T-helper 17 cell (primary cell): ENCODE results near the gene PIGU. TPM values are rescaled to one million over a fixed set of nuclear protein-coding genes. Genes with fewer than 3 reads are reported as not detected.

Experiments
- ATAC-seq: fragments of 150-1000 bp; cut with Tn5 transposase; 2 replicates; pipeline ENCODE4 v1.10.0; 2021; ENCODE audit warnings: mild to moderate bottlenecking, moderate library complexity
- DNase-seq, 3 donors: peaks; one replicate each; pipeline versions ENCODE4 v3.0.0 to v3.0.0-alpha.2; 2020 to 2021
- H3K9me3 ChIP-seq: one replicate; pipeline ENCODE4 v1.7.0; 2013; ENCODE audit warnings: low read length, mild to moderate bottlenecking; ENCODE audit not compliant: control insufficient read depth, poor library complexity, severe bottlenecking
- H3K27ac Mint-ChIP-seq: one replicate; pipeline ENCODE4 v1.8.0; 2022; ENCODE audit warnings: mild to moderate bottlenecking, moderate library complexity, mixed read lengths
- H3K27me3 Mint-ChIP-seq: one replicate; pipeline ENCODE4 v1.8.0; 2022; ENCODE audit warnings: mixed read lengths
- H3K36me3 Mint-ChIP-seq: one replicate; pipeline ENCODE4 v1.8.0; 2022; ENCODE audit warnings: low read depth, mixed read lengths
- H3K4me1 Mint-ChIP-seq: one replicate; pipeline ENCODE4 v1.8.0; 2022; ENCODE audit warnings: mild to moderate bottlenecking, mixed read lengths
- H3K4me3 Mint-ChIP-seq: one replicate; pipeline ENCODE4 v1.8.0; 2022; ENCODE audit warnings: mild to moderate bottlenecking, moderate library complexity, mixed read lengths
- total RNA-seq, 4 donors: library from RNA in 2 of 4; stranded (reverse) in 2 of 4; gene quantifications; one replicate each; pipeline ENCODE4 v1.2.3 and lab custom pipeline; 2022 to 2026

The PIGU gene
- total RNA-seq, 2 donors from 2014 or later, result 8.4 to 10.2 TPM

DNA sequence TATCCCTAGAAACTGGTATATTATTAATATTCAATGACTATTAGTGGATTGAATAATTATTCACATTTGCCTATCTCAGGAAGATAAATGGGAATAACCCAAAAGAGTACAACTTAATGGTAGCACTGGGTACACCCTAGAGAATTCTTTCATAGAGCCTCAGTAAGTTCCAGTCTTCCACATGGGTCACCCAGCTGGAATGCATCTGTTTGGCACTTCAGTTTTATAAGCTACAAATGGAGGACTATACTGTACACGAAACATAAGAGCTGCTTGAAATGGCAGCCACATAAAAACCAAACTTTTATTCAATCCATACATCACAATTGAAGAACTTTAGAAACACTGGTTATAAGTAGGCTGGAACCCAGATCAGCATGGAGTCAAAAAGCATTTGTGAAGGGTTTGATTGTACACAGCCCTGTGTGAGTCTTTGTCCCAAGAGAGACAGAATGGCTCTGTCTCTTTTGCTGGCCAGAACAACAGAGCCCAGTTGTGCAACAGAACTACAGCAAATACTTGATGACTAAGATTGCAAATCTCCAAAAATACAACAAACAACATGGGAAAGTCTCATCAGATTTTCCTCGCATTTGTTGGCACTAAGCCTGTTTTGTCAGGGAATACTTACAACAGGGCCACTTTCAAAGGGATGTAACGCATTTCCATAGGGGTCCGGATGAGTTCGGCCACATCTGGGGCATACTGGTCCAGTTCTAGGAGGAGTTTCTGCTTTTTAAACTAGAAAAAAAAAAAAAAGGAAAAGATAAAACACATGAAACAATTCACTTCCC, 39.5 kb downstream of the PIGU start:
- no peaks in the 10 kb centered on the region for H3K9me3 ChIP-seq

DNA sequence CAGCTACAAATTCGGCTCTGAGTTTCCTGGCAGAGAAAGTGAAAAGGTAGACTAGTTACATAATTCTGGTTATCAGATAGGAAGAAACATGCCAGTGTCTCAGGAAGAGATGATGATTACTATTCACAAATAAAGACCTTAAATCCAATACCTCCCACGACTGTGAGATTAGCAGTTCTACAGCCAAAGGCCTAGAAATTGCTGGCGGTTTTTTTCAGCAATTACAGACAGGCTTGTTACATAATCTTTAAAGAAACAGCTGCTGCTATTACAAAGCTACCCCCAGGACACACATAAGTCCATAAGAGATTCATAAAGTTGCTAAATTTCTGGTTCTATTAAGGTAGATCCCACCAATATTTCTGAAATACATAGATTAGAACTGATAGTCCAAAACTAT, 40.2 kb downstream of the PIGU start:
- no peak overlapping the region for H3K27ac Mint-ChIP-seq
- H3K9me3 ChIP-seq, result no peaks in the 10 kb centered on the region
- ATAC-seq, result no peak
- H3K27me3 Mint-ChIP-seq, result no peaks in the 10 kb centered on the region
- DNase-seq, result no peak
- no peak overlapping the region for H3K4me3 Mint-ChIP-seq
- peaks cover 6% of the 10 kb centered on the region for H3K4me1 Mint-ChIP-seq
- peaks cover 13% of the 10 kb centered on the region for H3K36me3 Mint-ChIP-seq

More for the DNA sequence above, 39.5 kb downstream of the PIGU start:
- Mint-ChIP-seq H3K27me3 (no peaks in the 10 kb centered on the region), H3K4me1 (peaks cover 6% of the 10 kb centered on the region), H3K27ac (no peak overlapping the region), H3K4me3 (no peak overlapping the region), H3K36me3 (peaks cover 12% of the 10 kb centered on the region)
- DNase-seq (no peak), ATAC-seq (no peak)

DNA sequence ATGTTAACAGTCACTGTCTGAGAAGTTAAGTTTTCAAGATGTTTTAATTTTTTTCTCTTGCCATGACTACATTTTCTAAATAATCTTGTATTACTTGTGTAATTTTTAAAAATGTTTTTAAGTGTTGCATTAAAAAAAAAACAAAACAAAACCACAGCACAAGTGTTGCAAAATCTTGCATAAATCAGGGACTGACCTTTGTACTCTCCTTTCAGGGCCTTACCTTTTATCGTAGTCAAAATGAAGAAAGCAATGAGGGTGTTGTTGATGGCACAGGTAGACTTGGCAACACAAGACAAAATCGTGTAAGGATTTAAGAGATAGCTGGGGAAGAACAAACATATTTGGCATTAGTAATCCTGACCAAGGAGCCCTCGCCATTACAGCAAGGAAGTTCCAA, 42.5 kb downstream of the PIGU start:
- Mint-ChIP-seq H3K27ac (no peak overlapping the region), H3K4me3 (no peak overlapping the region), H3K4me1 (peaks cover 6% of the 10 kb centered on the region), H3K36me3 (peaks cover 13% of the 10 kb centered on the region), H3K27me3 (no peaks in the 10 kb centered on the region)
- DNase-seq (no peak), ATAC-seq (no peak)
- no peaks in the 10 kb centered on the region for H3K9me3 ChIP-seq

DNA sequence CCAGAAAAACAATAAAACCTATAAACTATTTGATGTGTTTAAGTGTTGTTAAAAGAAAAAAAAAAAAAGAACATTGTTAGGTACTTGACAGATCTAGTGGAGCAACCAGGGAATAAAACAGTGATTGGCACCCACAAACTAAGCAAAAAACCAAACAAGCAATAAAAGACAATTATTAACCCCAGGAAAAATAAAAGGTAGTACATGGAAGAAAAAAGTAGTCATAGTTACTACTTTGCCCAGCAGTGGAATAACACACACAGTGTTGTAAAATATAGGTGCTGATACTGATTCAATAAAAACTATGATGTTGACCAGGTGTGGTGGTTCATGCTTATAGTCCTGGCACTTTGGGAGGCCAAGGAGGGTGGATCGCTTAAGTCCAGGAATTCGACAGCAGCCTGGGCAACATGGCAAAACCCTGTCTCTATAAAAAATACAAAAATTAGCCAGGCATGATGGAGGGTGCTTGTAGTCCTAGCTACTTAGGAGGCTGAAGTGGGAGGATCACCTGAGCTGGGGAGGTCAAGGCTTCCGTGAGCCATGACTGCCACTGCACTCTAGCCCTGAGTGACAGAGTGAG, 43.9 kb downstream of the PIGU start:
- H3K9me3 ChIP-seq, result no peaks in the 10 kb centered on the region
- no peak for DNase-seq
- H3K4me1 Mint-ChIP-seq, result peaks cover 4% of the 10 kb centered on the region
- H3K36me3 Mint-ChIP-seq, result peaks cover 8% of the 10 kb centered on the region
- no peak overlapping the region for H3K4me3 Mint-ChIP-seq
- no peak overlapping the region for H3K27ac Mint-ChIP-seq
- no peak for ATAC-seq
- no peaks in the 10 kb centered on the region for H3K27me3 Mint-ChIP-seq

DNA sequence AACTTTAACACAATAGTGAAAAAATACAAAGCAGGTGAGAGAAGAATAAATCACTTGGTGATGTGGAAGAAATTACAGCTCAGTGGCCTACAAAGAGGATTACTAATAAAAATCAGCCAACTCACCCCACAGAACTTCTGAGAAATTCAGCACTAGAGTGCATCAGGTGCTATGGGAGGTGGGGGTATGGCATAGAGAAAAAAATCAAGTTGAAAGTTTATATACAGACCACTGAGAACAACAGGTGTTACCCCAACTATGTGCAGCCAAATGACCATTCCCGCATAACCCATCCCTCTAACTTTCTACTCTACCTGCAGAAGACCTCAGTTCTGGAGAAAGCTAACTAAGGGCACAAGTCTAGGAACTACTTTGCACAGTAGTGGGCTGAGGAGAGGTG, 47.0 kb downstream of the PIGU start:
- peaks cover 4% of the 10 kb centered on the region for H3K4me1 Mint-ChIP-seq
- no peak overlapping the region for H3K4me3 Mint-ChIP-seq
- H3K27me3 Mint-ChIP-seq, result no peaks in the 10 kb centered on the region
- ATAC-seq, result no peak
- no peak for DNase-seq
- peaks cover 6% of the 10 kb centered on the region for H3K36me3 Mint-ChIP-seq
- H3K9me3 ChIP-seq, result no peaks in the 10 kb centered on the region
- H3K27ac Mint-ChIP-seq, result no peak overlapping the region

DNA sequence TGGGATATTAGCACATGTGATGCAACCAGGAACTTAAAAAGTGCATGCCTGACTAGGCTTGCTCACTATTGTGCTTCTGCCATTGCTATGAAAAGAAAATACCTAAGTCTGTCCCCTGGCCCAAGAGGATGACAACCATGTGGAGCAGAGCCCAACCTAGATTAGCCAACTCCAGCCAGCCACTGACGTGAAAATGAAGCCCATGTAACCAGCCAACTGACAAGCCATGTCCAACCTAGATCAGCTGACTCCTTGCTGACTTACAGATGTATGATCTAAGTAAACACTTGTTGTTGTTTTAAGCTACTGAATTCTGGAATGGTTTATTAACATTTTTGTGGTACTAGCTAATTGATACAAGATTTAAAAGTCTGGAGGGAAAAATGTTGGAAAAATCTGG, 47.5 kb downstream of the PIGU start:
- H3K27me3 Mint-ChIP-seq, result no peaks in the 10 kb centered on the region
- no peak overlapping the region for H3K4me3 Mint-ChIP-seq
- H3K4me1 Mint-ChIP-seq, result peaks cover 4% of the 10 kb centered on the region
- no peak overlapping the region for H3K27ac Mint-ChIP-seq
- H3K9me3 ChIP-seq, result no peaks in the 10 kb centered on the region
- DNase-seq (no peak), ATAC-seq (no peak)
- H3K36me3 Mint-ChIP-seq, result peaks cover 6% of the 10 kb centered on the region

DNA sequence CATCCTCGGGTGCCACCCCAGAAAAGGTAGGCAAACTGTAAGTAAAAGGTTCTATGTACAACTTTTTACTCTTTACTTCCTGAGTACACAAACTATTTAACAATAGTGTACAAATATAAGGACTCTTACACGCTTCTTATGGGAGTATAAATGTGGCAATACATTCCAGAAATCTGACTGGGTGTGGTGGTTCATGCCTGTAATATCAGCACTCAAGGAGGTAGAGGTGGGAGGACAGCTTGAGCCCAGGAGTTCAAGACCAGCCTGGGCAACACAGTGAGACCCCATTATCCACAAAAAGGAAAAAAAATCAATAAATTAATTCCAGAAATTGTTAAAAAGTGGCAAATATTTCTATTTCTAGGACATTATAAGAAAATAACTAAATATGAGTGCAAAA, 48.9 kb downstream of the PIGU start:
- H3K4me3 Mint-ChIP-seq, result no peak overlapping the region
- H3K4me1 Mint-ChIP-seq, result peaks cover 5% of the 10 kb centered on the region
- peaks cover 2% of the 10 kb centered on the region for H3K36me3 Mint-ChIP-seq
- DNase-seq (no peak), ATAC-seq (no peak)
- H3K9me3 ChIP-seq, result no peaks in the 10 kb centered on the region
- H3K27ac Mint-ChIP-seq, result no peak overlapping the region
- H3K27me3 Mint-ChIP-seq, result no peaks in the 10 kb centered on the region

DNA sequence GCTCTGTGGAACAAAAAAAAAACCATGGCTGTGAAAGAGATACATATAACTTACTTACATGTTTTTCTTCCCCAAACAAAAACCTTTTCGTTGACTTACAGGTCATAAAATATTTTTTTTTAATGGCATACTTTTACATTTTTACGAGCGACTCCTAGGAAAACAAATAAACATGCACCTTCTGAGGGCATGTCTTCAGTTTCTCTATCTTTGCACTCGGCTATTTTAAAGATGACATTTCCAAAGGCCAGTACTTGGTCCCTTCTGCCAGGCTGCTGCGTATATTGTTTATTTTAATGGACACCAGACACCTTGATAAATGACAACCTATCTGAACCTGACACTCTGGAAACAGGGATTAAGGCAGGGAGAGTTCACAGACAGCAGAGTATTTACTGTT, 49.4 kb downstream of the PIGU start:
- H3K27ac Mint-ChIP-seq, result no peak overlapping the region
- ATAC-seq, result no peak

DNA sequence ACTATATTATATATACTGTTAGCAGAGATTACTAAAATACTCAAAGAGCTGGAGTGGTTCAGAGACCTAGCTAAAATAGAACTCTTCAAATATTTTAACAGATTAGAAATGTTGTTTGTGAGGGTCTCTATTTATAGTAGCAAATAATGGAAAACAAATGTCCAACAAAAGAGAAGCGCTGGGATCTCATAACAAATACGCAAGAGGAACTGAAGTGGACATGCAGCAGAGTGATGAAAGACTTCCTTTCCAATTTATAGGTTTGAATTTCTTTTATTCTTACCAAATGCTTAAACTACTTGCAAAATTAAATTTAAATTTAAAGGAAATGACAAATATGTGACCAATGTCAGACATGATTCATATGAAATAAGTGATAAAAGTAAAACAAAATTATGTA, 49.9 kb downstream of the PIGU start:
- H3K9me3 ChIP-seq, result no peaks in the 10 kb centered on the region
- no peak for DNase-seq
- no peaks in the 10 kb centered on the region for H3K27me3 Mint-ChIP-seq
- H3K4me1 Mint-ChIP-seq, result peaks cover 4% of the 10 kb centered on the region
- no peaks in the 10 kb centered on the region for H3K36me3 Mint-ChIP-seq
- no peak overlapping the region for H3K27ac Mint-ChIP-seq
- H3K4me3 Mint-ChIP-seq, result no peak overlapping the region
- ATAC-seq, result no peak

More for the DNA sequence above, 49.4 kb downstream of the PIGU start:
- H3K27me3 Mint-ChIP-seq, result no peaks in the 10 kb centered on the region
- H3K4me3 Mint-ChIP-seq, result no peak overlapping the region
- no peak for DNase-seq
- H3K36me3 Mint-ChIP-seq, result peaks cover under 1% of the 10 kb centered on the region
- H3K9me3 ChIP-seq, result no peaks in the 10 kb centered on the region
- H3K4me1 Mint-ChIP-seq, result peaks cover 5% of the 10 kb centered on the region

DNA sequence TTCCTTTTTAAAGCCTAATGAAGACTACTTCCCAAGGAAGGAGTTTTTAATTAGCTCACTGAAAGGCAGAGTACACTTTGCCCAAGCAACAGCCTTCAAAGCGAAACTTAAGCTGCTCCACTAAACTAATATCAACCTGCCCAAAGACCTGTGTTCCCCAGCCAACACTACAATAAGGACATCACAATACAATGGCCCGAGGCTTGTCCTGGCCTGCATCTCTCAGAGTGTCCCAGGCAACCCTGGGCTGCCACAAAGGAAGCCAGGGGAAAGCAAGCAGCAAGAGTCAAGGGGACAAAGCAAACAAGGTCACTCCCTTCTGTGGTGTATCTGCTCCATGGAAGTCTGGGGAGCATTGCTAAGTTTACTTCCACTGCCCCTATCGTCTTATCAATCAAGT, 52.3 kb downstream of the PIGU start:
- DNase-seq (no peak), ATAC-seq (no peak)
- Mint-ChIP-seq H3K27ac (no peak overlapping the region), H3K4me3 (no peak overlapping the region), H3K36me3 (peaks cover 12% of the 10 kb centered on the region), H3K4me1 (peaks cover 18% of the 10 kb centered on the region), H3K27me3 (no peaks in the 10 kb centered on the region)
- no peaks in the 10 kb centered on the region for H3K9me3 ChIP-seq

DNA sequence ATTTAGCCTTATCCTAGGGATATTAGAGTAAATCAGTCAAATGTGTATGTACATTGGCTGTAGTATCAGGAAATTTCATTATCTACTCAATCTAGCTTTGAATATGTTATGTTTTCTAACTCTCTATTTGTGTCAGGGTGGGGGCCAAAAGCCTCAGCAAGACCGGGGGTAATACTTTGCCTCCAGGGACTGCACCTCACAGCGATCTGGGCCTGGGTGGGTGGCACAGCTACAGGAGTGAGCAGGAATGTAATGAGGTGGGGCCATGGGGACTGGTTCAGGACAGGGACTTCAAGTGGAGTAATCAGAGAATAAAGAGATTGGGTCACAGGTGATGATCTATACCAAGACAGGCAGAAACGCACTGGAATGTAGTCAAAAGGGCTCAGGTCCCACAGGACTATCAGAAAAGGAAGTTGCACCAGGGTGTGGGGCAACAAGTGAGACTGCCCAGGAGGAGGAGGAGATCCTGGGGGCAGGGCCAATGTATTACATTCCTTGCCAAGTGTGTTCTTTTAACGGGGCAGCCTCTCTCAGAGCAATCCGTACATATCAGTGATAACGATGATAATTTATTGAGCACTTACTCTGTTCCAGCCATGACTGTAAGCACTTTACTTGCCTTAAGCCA, 54.0 kb downstream of the PIGU start:
- no peak for DNase-seq

DNA sequence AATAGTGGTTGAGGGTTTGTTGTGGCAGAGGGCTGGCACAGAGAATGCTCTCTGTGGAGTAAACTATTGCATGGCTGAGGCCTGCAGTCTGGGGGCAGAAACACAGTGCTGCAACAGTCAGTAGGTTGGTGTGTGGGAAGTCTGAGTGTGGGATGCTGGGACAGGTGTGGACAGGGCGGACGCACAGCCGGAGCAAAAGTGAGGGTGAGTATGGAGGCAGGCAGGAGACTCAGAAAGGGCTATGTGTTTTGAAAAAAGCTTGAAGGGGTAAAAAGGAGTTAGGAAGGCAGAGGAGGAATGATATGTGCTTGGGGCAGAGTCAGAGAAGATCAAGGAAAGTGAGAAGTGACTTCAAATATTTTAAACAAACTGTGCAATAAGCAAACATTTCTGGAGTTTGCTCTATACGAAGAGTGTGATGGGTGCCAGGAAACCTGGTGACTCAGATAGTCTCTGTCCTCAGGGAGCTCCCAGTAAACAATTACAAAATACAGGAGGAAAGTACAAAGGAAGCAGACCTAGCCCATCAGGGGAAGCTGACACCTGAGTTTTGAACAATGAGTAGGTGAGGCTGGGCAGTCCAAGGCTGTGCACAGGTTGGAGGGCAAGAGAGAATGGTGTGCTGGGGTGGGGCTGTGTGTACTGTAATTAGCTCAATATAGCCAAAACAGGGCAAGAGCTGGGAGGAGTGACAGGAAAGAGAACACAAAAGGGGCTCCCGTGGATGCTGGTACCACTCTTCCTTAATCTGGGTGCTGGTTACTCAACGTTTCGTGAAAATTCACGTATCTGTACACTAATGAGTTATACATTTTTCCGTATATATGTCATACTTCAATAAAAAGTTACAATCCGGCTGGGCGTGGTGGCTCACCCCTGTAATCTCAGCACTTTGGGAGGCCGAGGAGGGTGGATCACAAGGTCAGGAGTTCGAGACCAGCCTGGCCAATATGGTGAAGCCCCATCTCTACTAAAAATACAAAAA, 55.2 kb downstream of the PIGU start:
- no peak for ATAC-seq
- no peaks in the 10 kb centered on the region for H3K9me3 ChIP-seq
- peaks cover 18% of the 10 kb centered on the region for H3K4me1 Mint-ChIP-seq
- peaks cover 13% of the 10 kb centered on the region for H3K36me3 Mint-ChIP-seq
- no peak overlapping the region for H3K4me3 Mint-ChIP-seq
- no peak for DNase-seq
- H3K27ac Mint-ChIP-seq, result peak overlapping the region; percentile 92
- no peaks in the 10 kb centered on the region for H3K27me3 Mint-ChIP-seq

More for the DNA sequence above, 54.0 kb downstream of the PIGU start:
- H3K4me1 Mint-ChIP-seq, result peaks cover 18% of the 10 kb centered on the region
- peak overlapping the region; percentile 41 for H3K4me3 Mint-ChIP-seq
- H3K9me3 ChIP-seq, result no peaks in the 10 kb centered on the region
- ATAC-seq, result no peak
- H3K27me3 Mint-ChIP-seq, result no peaks in the 10 kb centered on the region
- peaks cover 13% of the 10 kb centered on the region for H3K36me3 Mint-ChIP-seq
- peak overlapping the region; percentile 54 for H3K27ac Mint-ChIP-seq

DNA sequence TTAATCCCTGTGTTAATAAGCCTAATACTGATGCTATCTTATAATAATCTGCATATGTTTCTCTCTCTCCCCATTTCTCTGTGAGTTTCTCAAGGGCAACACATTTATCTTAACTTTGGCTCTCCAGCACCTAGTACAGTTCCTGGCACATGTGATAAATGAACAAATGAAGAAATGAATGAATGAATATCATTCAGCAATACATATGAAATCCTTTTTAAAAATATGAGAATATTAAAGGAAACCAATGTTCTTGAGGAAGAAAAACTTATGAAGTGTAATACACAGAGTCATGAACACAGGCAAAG, 55.9 kb downstream of the PIGU start:
- peaks cover 13% of the 10 kb centered on the region for H3K36me3 Mint-ChIP-seq
- H3K4me3 Mint-ChIP-seq, result no peak overlapping the region
- H3K27ac Mint-ChIP-seq, result peak overlapping the region; percentile 92
- DNase-seq (no peak), ATAC-seq (no peak)
- no peaks in the 10 kb centered on the region for H3K27me3 Mint-ChIP-seq
- H3K9me3 ChIP-seq, result no peaks in the 10 kb centered on the region
- peaks cover 18% of the 10 kb centered on the region for H3K4me1 Mint-ChIP-seq
